Choroid plexus epithelial cell (primary cell): ENCODE data around the gene RMC1.

Experiments used
- DNase-seq: peaks from one replicate; pipeline ENCODE4 v3.0.0-alpha.2; 2010; ENCODE audit warnings: low read depth
- H3K4me3 ChIP-seq: 2 replicates; pipeline ENCODE4 v1.5.1; 2011; ENCODE audit warnings: low read depth, mild to moderate bottlenecking, control low read depth, low read length, moderate library complexity
- CTCF ChIP-seq: conservative IDR thresholded peaks from 2 replicates; pipeline ENCODE4 v1.5.1; 2011; ENCODE audit warnings: low read depth, mild to moderate bottlenecking, control low read depth, inconsistent platforms, low read length, moderate library complexity

Gene RMC1

GRCh38 chr18:23532848-23533247, 29.5 kb downstream of the RMC1 start:
- H3K4me3 ChIP-seq: no peak overlapping the region
- DNase-seq: no peak
- no peak for TF ChIP-seq CTCF

GRCh38 chr18:23534276-23534675, 31.0 kb downstream of the RMC1 start:
- DNase-seq: no peak
- TF ChIP-seq CTCF: no peak
- no peak overlapping the region for H3K4me3 ChIP-seq

GRCh38 chr18:23536204-23536603, 32.9 kb downstream of the RMC1 start:
- no peak for TF ChIP-seq CTCF

GRCh38 chr18:23537274-23537673, 34.0 kb downstream of the RMC1 start:
- DNase-seq: no peak

More at GRCh38 chr18:23536204-23536603, 32.9 kb downstream of the RMC1 start:
- H3K4me3 ChIP-seq: no peak overlapping the region
- DNase-seq: no peak

GRCh38 chr18:23538001-23538400, 34.7 kb downstream of the RMC1 start:
- peak; percentile 47 for DNase-seq
- H3K4me3 ChIP-seq: no peak overlapping the region
- TF ChIP-seq CTCF: no peak

More at GRCh38 chr18:23537274-23537673, 34.0 kb downstream of the RMC1 start:
- TF ChIP-seq CTCF: no peak
- no peak overlapping the region for H3K4me3 ChIP-seq

GRCh38 chr18:23538870-23539269, 35.6 kb downstream of the RMC1 start:
- TF ChIP-seq CTCF: no peak
- H3K4me3 ChIP-seq: no peak overlapping the region
- peak; percentile 76 for DNase-seq

- no peak overlapping the region for H3K4me3 ChIP-seq
- no peak for DNase-seq
- TF ChIP-seq CTCF: no peak
Observed at GRCh38 chr18:23539296-23539695, 36.0 kb downstream of the RMC1 start.
